Small intestine (tissue), 7 donors: ENCODE results near the gene RAD51B. TPM values are rescaled to one million over a fixed set of nuclear protein-coding genes. Genes with fewer than 3 reads are reported as not detected.

Experiments used
- DNase-seq, 2 donors: peaks; one replicate each; pipeline versions ENCODE4 v3.0.0 to v3.0.0-alpha.2; 2013
- FAIRE-seq: peaks from 2 replicates; lab custom pipeline; 2012; peaks lifted over from hg19 to GRCh38; lab: Jason Lieb, UNC
- H3K27ac ChIP-seq, 3 donors: one replicate each; pipeline ENCODE4 v1.5.1; 2013; ENCODE audit warnings: low read length in 2 of 3, mild to moderate bottlenecking in 2 of 3, control low read depth in 1 of 3, inconsistent platforms in 1 of 3, low read depth in 1 of 3, moderate library complexity in 1 of 3
- H3K27me3 ChIP-seq, 3 donors: one replicate each; pipeline ENCODE4 v1.6.1; 2013; ENCODE audit warnings: low read length in 3 of 3, inconsistent platforms in 1 of 3; ENCODE audit not compliant: control insufficient read depth in 3 of 3, insufficient read depth in 3 of 3
- H3K36me3 ChIP-seq, 3 donors: one replicate each; pipeline ENCODE4 v1.6.1; 2013; ENCODE audit warnings: low read length in 3 of 3, inconsistent platforms in 1 of 3, low read depth in 1 of 3, mild to moderate bottlenecking in 1 of 3, moderate library complexity in 1 of 3; ENCODE audit not compliant: control insufficient read depth in 3 of 3, insufficient read depth in 2 of 3
- H3K4me1 ChIP-seq, 3 donors: one replicate each; pipeline ENCODE4 v1.6.1; 2013; ENCODE audit warnings: low read length in 2 of 3, inconsistent platforms in 1 of 3, low read depth in 1 of 3, mild to moderate bottlenecking in 1 of 3, moderate library complexity in 1 of 3; ENCODE audit not compliant: control insufficient read depth in 3 of 3, insufficient read depth in 2 of 3
- H3K4me3 ChIP-seq, 3 donors: one replicate each; pipeline ENCODE4 v1.5.1; 2013; ENCODE audit warnings: low read length in 3 of 3, control low read depth in 1 of 3, inconsistent platforms in 1 of 3, low read depth in 1 of 3, mild to moderate bottlenecking in 1 of 3, moderate library complexity in 1 of 3
- H3K9me3 ChIP-seq, 2 donors: one replicate each; pipeline ENCODE4 v1.6.1; 2013; ENCODE audit warnings: low read depth in 1 of 2, low read length in 1 of 2; ENCODE audit not compliant: control insufficient read depth in 2 of 2, insufficient read depth in 1 of 2
- WGBS, 3 donors: extraction: QIAGEN DNeasy Blood & Tissue Kit; methylation state at CpG; one replicate each; pipeline ENCODE4 v1.1.7; 2013; 5-methylcytosine and 5-hydroxymethylcytosine counted together
- polyA plus RNA-seq, 4 donors: library from polyadenylated mRNA; stranded (reverse) in 3 of 4; unstranded in 1 of 4; fragments of 200-250 nt in 3 of 4; fragments of 120-200 nt in 1 of 4; gene quantifications; one replicate each; pipeline versions ENCODE4 v1.2.1 to v1.2.3, GENCODE V29; 2013
- donor health status: healthy with polysubstance abuse.
- donor health status: control.
- donor health status: control.
- donor health status: Bipolar disorder and iron deficiency.
- donor health status: healthy.

RAD51B gene
- polyA plus RNA-seq, 4 donors: 1.1 to 9.0 (median 4.1) TPM

DNA sequence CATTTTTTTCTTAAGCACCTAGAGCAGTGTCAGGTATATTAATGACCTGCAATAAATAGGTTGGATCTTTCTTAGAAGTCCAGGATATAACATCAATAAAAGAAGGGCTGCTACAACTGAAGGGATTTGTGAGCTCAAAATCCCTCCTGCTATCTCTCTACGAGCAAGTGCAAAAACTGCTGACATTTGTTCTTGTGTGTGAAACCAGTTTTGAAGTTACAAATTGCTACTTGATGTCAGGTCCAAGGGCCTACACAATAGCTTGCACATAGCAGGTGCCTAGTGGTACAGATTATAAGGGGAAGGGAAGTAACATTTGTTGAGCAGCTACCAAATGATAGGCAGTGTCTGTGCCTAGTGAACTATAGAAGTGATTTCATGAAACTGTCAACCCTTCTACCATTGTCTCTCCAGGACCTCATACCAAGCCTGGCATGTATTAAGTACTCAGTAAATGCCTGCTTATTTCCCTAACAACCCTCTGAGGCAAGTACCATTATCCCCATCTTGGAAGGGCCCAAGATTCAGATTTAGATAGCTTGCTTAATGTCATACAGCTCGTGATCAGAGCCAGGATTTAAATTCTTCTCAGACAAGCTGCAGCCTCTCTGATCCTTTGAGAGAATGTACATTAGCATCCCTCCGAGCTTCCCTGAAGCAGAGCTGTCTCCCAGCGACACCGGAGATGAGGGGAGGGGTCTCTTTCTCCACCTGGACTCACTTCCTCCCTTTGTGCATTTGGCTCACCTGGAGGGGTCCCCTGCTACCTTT, 673.0 kb downstream of the RAD51B start:
- DNase-seq (peak in 1 of 2 donors; percentile 63), FAIRE-seq (no peak)
- no peaks in the 10 kb centered on the region for H3K9me3 ChIP-seq
- H3K36me3 ChIP-seq: no peaks in the 10 kb centered on the region
- no peak overlapping the region for H3K4me3 ChIP-seq
- 83 to 86% (median 84%) methylated on average over 5 of the region's 5 CpGs for WGBS, 3 donors
- H3K4me1 ChIP-seq: peaks cover 0 to 24% (median 0%) of the 10 kb centered on the region in 3 donors
- peak overlapping the region in 1 of 3 donors; percentile 73 for H3K27ac ChIP-seq
- no peaks in the 10 kb centered on the region for H3K27me3 ChIP-seq

DNA sequence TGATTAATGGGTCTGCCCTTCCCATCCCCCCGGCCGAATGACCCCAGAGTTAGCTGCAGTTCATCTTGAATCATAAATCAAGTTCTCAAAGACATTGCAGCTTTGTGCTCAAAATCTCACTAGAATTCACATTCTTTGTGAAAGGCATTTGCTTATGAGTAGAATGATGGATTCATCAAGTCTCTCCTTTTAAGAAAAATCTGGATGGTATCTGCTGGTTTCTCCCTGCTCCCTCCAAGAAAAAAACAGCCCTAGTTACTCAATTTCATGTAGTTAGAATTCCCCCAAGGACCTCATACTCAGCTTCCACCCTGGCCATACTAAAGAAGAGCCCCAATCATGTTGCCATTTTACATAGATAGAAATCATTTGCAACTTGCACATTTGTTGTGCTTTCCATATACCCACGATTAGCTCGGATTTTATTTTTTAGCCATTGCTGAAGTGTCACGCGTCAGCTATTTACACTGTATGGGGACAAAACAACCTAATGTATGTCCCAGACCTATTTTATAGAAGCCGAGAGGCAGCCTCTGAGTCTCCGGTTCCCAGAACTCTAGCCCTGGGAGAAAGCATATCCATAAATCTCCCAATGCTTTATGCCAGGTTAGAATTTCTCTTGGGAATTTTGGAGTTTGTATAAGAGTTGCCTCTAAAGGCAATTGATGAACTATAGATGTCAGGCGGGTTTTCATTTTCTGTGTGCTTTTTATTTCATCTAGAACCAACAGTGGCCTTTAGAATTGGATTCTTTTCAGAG, 673.8 kb downstream of the RAD51B start:
- WGBS, 3 donors: 92 to 97% (median 95%) methylated on average over 9 of the region's 9 CpGs
- H3K27ac ChIP-seq: peak overlapping the region in 1 of 3 donors; percentile 73
- H3K27me3 ChIP-seq: no peaks in the 10 kb centered on the region
- peaks cover 0 to 24% (median 0%) of the 10 kb centered on the region in 3 donors for H3K4me1 ChIP-seq
- FAIRE-seq (no peak), DNase-seq (no peak)
- H3K4me3 ChIP-seq: no peak overlapping the region
- H3K36me3 ChIP-seq: no peaks in the 10 kb centered on the region
- H3K9me3 ChIP-seq: no peaks in the 10 kb centered on the region

DNA sequence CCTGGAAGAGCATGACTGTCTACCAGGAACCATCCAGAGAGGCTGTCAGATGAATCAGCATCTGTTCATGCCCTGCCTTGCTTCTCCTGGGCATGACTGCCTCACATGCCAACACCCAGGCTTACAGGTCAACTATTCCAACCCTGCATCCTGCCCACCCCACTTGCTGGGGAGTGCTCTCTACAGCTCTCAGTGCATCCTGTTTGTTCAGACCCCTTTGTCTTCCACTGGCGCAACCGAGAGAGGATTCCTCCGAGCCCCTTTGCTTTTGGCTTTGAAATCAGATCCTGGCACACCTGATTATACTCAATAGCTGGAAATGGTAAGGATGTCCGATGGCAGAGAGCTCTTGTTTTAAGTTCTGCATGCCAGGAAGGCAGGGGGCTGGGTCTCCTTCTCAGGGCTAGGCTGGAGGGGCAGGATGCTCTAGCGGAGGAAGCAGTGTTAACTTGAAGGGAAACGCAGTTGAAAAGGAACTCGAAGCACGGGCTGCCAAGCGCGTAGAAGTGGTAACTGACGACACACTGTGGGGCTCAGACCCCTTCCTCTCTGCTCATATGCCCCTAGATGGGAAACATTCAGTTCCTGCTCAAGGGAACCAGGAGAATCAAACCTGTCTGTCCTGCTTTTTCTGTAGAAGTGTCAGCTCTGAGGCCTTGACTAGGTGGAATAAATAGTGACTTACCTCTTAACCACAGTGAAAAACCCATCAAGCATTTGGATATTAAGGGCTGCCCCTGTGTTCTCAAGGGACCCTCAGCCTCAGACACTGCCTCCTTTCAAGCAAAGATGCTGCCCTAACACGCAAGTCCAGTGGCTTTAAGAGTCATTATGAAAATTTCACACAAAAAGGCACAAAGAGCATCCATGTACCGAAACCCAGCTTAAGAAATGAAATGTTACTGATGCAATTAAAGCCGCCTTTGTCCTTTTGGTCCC, 675.8 kb downstream of the RAD51B start:
- Histone ChIP-seq H3K9me3 (no peaks in the 10 kb centered on the region), H3K27ac (no peak overlapping the region), H3K4me3 (no peak overlapping the region), H3K36me3 (no peaks in the 10 kb centered on the region), H3K4me1 (peaks cover 0 to 24% (median 0%) of the 10 kb centered on the region in 3 donors), H3K27me3 (no peaks in the 10 kb centered on the region)
- FAIRE-seq (no peak), DNase-seq (no peak)
- WGBS, 3 donors: 76 to 89% (median 85%) methylated on average over 14 of the region's 14 CpGs

DNA sequence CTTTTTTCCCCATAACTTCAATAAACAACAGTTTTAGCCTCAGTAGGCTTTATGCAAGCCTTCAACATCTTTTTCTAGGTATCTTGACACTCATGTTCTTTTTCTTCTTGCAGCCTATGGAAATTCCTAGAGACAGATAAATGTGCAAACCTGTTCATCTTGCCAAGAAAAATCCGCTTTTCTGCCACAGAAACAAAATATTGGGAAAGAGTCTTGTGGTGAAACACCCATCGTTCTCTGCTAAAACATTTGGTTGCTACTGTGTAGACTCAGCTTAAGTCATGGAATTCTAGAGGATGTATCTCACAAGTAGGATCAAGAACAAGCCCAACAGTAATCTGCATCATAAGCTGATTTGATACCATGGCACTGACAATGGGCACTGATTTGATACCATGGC, 677.4 kb downstream of the RAD51B start:
- Histone ChIP-seq H3K9me3 (no peaks in the 10 kb centered on the region), H3K27ac (no peak overlapping the region), H3K36me3 (no peaks in the 10 kb centered on the region), H3K4me1 (peaks cover 0 to 13% (median 0%) of the 10 kb centered on the region in 3 donors), H3K27me3 (no peaks in the 10 kb centered on the region), H3K4me3 (no peak overlapping the region)
- no peak for DNase-seq
- 88 to 94% (median 91%) methylated on average over 2 of the region's 2 CpGs for WGBS, 3 donors
- FAIRE-seq: no peak

DNA sequence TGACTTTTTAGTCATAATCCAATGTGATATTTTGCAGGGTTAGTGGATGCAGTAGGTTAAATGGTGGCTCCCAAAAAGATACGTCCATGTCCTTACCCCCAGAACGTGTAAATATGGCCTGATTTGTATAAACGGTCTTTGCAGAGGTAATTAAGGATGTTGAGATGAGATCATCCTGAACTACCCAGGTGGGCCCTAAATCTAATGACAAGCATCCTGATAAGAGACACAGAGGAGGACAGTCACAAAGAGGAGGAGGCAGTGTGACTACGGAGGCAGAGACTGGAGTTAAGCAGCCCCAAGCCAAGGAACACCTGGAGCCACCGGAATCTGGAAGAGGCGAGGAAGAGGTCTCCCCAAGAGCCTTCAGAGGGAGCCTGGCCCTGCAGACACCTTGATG, 679.9 kb downstream of the RAD51B start:
- Histone ChIP-seq H3K27ac (no peak overlapping the region), H3K9me3 (no peaks in the 10 kb centered on the region), H3K4me3 (no peak overlapping the region), H3K36me3 (no peaks in the 10 kb centered on the region), H3K4me1 (peaks cover 0 to 12% (median 0%) of the 10 kb centered on the region in 3 donors), H3K27me3 (no peaks in the 10 kb centered on the region)
- FAIRE-seq: no peak
- WGBS, 3 donors: 85 to 89% (median 89%) methylated on average over 6 of the region's 6 CpGs
- DNase-seq: no peak

DNA sequence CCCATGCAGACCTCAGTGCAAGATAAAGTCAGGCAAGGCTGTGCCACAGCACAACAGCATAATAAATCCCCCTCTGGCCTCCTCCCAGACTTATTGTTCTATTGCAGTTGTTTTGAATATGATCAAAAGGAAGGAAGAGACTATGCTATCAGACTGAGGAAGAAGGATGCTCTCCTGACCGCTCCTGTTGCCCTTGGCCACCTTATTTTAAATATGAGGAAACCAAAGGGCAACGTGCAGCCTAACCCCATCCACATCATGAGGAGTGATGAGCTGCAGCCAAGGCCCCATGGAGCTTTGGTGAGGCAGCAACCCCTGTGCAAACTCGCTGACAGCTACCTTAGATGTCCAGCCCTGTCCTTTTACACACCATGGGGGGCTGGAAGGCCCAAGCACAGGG, 681.6 kb downstream of the RAD51B start:
- DNase-seq: no peak
- no peaks in the 10 kb centered on the region for H3K27me3 ChIP-seq
- no peak for FAIRE-seq
- no peak overlapping the region for H3K27ac ChIP-seq
- no peak overlapping the region for H3K4me3 ChIP-seq
- peaks cover 0 to 16% (median 4%) of the 10 kb centered on the region in 3 donors for H3K4me1 ChIP-seq
- no peaks in the 10 kb centered on the region for H3K9me3 ChIP-seq
- WGBS, 3 donors: 79 to 96% (median 83%) methylated on average over 3 of the region's 3 CpGs
- no peaks in the 10 kb centered on the region for H3K36me3 ChIP-seq

DNA sequence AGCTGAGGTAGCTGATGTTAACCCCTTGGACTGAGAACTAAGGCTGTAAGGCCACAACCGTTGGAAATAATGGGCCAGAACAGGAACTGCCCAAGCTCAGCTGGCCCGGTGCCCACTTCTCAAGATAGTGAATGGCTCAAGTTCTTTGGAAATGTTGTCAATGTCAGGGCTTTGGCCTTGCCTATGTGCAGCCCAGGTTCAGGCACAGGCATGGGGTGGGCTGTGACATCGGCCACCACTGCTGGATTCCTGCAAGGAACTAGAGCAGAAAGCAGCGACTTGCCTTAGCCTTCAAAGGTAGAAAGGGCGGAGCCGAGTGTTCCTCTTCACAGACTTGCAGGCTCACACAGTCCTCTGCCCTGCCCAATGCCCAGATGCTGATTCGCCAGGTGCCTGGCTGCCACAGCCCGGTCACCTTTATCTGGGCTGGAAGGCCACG, 682.1 kb downstream of the RAD51B start:
- DNase-seq (peak in 1 of 2 donors; percentile 65), FAIRE-seq (no peak)
- Histone ChIP-seq H3K36me3 (no peaks in the 10 kb centered on the region), H3K4me1 (peaks cover 0 to 21% (median 4%) of the 10 kb centered on the region in 3 donors), H3K27ac (no peak overlapping the region), H3K27me3 (no peaks in the 10 kb centered on the region), H3K9me3 (no peaks in the 10 kb centered on the region), H3K4me3 (no peak overlapping the region)
- 38 to 71% (median 49%) methylated on average over 9 of the region's 9 CpGs for WGBS, 3 donors

DNA sequence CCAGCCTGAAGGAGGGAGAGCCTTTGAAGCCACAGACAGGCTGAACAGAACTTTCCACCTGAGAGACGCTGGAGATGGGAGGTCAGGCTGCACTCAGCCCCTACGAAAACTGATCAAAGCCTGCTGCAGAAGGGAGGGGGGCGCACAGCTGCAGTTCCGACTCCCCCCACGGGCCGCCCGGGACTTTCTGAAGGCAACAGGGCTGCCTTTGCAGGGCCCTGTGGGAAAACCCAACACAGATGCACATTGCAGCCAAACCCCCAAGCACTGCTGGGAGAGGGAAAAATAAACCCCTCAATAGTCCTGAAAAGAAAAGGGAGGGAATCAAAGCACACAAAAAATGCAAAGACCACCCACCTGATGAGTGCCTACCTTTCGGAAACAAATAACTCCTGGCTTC, 682.7 kb downstream of the RAD51B start:
- FAIRE-seq (no peak), DNase-seq (no peak)
- 85 to 96% (median 92%) methylated on average over 8 of the region's 8 CpGs for WGBS, 3 donors

More for the DNA sequence above, 682.7 kb downstream of the RAD51B start:
- Histone ChIP-seq H3K27ac (no peak overlapping the region), H3K4me1 (peaks cover 0 to 26% (median 8%) of the 10 kb centered on the region in 3 donors), H3K36me3 (no peaks in the 10 kb centered on the region), H3K27me3 (no peaks in the 10 kb centered on the region), H3K9me3 (no peaks in the 10 kb centered on the region), H3K4me3 (no peak overlapping the region)
